Left kidney (tissue), 2 donors: ENCODE measurements around the gene TNXB. TPM values are rescaled to one million over a fixed set of nuclear protein-coding genes. Genes with fewer than 3 reads are reported as not detected.
"Not testable (repeated sequence)": the region's sequence is repeated elsewhere in the genome, so short reads cannot be mapped to it uniquely, and the experiment has no call there.

Experiments used
- DNase-seq: peaks from one replicate; pipeline ENCODE4 v3.0.0-alpha.2; 2013
- polyA plus RNA-seq: library from polyadenylated mRNA; unstranded; fragments of 120-200 nt; gene quantifications from one replicate; pipeline ENCODE4 v1.2.1, GENCODE V29; 2013; ENCODE audit not compliant: insufficient read length

TNXB gene
- polyA plus RNA-seq, 1 donor = 4.7 TPM

DNA sequence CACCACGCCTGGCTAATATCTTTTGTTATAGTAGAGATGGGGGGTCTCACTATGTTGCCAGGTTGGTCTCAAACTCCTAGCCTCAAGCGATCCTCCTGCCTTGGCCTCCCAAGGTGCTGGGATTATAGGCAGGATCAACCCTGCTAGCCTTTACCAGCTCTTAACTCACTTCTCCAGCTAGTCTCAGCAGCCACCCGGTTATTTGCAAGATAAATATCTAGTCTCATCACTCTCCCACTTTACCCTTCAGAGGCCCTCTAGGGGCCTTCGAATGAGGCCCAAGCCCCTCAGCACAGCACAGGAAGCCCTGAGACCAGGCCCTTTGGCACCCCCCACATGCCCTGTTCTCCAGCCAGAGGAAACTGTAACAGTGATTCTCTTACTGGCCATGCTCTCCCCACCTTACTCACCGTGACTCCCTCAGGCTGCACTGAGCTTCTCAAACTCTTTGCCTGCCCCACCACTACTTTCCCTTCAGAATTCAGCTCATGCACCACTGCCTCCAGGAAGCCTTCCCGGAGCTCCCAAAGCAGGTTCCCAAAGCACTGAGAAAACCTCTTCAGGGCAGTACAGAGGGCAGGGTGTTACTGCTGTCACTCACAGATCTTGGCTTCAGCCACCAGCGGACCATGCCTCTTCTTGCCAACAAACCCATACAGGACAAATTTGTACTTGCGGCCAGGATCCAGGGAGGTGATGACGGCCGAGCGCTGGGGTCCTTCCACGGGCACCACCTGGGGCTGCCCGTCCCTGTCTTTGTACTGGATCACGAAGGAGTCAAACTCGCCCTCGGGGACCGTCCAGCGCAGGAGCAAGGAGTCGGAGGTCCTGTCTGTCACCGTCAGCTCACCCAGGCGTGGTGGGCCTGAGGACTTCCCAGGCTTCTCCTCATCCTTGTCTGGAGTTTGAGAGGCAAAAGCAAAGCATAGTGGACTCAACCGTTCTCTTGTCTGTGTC, 25.0 kb downstream of the TNXB start:
- DNase-seq = no peak

DNA sequence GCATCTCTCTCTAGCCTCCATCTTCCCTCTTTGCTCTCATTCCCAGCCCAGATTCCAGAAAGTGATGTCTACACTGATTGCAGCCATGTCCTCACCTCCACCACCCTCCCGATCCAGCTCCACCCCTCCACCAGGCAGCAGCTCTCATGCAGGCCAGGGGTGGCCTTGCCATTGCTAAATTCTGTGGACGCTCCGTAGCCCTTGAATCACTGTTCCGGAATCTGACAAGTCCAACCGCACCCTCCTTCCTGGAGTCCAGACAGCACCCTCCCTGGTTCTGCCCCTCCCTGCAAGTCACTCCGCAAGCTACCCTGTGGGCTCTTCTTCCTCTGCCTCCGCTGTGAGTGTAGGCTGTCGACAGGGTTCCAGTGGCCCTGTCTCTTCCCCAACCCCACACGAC, 26.2 kb downstream of the TNXB start:
- DNase-seq = no peak

GRCh38 chr6:32082478-32082877, 26.7 kb downstream of the TNXB start:
- DNase-seq = no peak

DNA sequence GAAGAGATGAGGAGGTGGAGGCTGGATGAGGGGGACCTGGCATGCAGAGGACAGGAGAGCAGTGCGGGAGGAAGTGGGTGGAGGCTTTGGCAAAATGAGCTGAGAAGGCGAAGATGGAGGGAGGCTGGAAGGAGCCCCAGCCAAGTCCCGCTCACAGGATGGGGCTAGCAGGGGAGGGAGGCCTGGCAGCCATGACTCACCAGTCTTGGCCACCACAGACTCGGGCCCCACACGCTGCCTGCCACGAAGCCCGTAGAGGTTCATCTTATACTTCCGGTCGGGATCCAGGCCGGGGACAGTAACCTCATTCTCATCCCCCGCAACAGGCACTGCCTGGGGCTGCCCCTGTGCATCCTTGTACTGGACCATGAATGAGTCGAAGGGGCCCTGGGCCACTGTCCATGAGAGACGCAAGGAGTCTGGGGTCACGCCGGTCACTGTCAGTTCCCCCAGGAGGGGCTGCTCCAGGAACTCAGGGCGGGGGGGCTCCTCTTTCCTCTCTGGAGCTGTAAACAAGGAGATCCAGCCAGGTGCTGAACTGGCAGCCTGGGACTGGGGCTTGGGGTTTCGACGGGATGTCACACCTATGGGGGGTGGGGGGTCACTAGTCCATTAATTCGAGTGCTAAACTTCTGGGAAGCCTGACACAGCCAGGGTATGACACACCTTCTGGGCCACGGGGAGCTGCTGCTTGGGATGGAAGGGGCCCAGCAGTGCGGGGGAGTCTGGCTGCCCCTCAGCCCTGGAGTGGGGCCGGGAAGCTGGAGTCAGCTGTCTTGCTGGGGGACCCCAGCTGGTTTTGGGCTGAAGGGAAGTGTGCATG, 27.8 kb downstream of the TNXB start:
- no peak for DNase-seq

- no peak for DNase-seq
Observed at GRCh38 chr6:32079566-32080290, 29.4 kb downstream of the TNXB start.

- no peak for DNase-seq
Observed at GRCh38 chr6:32076321-32076809, 32.8 kb downstream of the TNXB start.

- no peak for DNase-seq
Observed at GRCh38 chr6:32075781-32076180, 33.4 kb downstream of the TNXB start.

DNA sequence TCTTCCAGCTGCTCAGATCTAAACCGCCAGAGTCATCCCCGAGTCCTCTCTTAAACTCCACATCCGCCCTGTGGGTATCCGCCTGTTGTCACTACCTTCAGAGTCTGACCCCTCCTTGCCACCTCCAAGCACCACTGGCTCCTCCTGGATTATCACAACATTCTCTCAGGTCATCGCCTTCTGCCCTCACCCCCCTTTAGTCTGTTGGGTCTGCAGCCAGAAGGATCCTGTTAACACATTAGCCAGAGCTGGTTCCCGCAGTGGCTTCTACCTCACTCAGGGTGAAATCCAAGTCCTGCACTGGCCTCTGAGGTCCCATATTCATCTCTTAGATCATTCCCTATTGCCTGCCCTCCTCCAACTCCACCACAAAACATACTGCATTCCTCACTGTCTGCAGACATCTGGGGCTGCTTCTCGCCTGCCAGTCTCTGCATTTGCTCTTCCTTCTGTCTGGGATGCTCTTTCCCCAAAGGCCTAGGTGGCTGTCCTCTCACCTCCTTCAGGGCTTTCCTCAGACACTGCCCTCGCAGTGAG, 34.1 kb downstream of the TNXB start:
- DNase-seq = no peak

GRCh38 chr6:32073613-32074012, 35.5 kb downstream of the TNXB start:
- DNase-seq = no peak

DNA sequence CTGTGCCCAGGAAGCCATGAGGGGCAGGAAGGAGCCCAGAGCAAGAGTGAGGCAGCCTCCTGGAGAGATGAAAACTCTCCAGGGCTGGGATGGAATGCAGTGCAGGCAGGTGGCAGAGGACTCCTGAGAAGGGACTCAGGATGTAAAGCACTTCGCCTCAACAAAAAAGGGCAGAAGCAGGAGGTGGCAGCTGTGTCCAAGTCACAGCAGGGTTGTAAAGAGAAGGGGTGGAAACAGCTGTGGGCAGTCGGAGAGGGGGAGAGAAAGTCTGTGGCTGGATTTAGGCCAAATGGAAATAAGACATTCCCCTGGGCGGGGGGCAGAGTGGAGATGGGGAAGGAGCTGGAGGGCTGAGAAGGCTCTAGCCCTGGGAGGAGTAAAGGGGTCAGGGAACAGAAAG, 36.0 kb downstream of the TNXB start:
- DNase-seq = no peak

DNA sequence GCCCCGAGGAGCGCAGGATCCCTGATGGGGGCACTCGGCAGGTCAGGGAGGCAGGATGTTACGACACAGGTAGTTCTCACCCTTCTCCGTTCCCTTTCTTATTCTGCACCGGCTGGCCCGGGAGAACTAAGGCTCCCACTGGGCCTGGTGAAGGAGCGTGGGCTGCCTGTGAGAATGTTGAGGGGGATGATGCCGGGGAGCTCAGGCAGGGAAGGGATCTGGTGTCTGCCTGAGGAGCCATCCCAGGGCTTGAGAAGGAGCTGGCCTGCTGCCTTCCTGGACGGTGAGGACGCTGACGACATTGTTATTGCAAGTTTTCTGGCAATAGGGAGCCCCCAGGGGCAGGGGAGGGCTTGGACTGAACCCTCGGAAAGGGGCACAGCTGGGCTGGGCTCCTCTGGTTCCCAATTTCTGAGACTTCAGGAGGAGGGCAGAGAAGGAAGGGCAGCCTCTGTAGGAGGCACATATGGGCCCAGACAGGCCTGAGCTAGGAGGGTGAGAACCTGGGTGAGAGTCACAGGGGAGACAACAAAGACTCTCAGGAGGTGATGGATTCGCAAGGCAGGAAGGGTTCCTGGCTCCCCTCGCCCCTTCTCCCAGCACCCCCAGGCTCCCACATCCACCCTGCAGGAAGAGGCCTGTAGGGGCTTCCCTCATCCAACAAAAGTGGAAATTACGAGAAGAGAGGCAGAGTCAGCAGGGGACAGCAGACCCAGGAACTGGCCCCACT, 38.2 kb downstream of the TNXB start:
- no peak for DNase-seq

DNA sequence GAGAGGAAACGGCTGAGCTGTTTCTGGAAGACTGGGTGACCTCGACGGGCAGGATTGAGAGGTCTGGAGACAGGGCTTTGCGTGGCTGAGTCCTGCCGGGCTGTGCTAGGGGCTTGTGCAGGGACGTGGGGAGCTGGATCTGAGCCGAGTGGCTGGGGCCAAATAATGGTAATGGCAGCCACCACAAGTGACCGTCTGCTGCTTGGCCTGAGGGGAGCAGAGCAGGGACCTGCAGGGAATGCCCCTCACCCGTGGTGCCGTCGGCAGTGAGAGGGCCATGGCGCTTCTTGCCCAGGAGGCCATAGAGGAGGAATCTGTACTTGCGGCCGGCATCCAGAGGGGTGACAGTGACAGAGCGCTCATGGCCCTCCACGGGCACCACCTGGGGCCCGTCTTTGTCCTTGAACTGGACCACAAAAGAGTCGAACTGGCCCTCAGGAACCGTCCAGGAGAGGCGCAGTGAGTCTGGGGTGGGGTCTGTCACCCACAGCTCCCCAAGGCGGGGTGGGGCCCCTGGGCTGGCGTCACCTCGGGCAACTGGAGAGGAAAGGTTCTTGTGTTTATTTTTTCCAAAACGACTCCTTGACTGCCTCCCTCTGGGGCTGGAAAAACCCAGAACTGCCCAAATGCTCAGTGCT, 39.1 kb downstream of the TNXB start:
- DNase-seq = no peak

DNA sequence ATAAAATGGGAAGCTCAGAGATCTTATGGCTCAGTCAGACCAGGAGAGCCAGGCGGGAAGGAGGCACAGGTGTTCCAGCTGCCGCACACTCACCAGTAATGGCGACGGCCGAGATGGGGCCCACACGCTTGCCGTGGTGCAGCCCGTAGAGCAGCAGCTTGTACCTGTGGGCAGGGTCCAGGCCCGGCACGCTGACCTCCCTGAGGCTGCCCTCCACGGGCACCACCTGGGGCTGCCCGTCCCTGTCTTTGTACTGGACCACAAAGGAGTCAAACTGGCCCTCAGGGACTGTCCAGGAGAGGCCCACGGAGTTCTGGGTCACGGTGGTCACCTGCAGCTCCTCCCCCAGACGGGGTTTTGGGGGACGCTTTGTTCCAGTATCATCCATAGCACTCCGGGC, 39.7 kb downstream of the TNXB start:
- DNase-seq = no peak

GRCh38 chr6:32068867-32069266, 40.3 kb downstream of the TNXB start:
- DNase-seq = no peak

- not testable (repeated sequence) for DNase-seq
Observed at GRCh38 chr6:32068315-32068714, 40.8 kb downstream of the TNXB start.

DNA sequence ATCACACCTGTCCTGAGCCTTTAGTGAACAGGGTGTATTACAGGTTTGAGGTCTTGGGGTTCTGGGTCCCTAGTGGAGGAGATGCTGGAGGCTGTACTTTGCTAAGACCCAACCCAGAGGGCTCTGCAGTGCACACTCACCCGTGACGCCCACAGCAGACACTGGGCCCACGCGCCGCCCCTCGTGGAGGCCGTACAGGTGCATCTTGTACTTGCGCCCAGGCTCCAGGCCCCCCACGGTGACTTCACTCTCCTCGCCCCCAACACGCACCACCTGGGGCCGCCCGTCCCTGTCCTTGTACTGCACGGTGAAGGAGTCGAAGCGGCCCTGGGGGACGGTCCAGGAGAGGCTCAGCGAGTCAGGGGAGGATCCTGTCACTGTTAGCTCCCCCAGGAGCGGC, 41.6 kb downstream of the TNXB start:
- DNase-seq = not testable (repeated sequence)

DNA sequence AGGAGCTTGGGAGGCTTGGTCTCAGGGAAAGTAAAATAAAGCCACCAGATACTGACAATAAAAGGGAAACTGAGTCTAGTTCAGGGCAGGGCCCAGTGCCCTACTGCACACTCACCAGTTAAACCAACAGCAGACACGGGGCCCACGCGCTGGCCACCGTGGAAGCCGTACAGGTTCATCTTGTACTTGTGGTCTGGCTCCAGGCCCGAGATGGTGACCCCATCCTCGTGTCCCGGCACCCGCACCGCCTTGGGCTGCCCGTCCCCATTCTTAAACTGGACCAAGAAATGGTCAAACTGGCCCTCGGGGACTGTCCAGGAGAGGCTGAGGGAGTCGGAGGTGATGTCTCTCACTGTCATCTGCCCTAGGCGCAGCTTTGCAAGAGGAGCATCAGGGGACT, 44.4 kb downstream of the TNXB start:
- DNase-seq = no peak

- no peak for DNase-seq
Observed at GRCh38 chr6:32060966-32061655, 48.0 kb downstream of the TNXB start.

GRCh38 chr6:32058511-32058963, 50.6 kb downstream of the TNXB start:
- DNase-seq = no peak

DNA sequence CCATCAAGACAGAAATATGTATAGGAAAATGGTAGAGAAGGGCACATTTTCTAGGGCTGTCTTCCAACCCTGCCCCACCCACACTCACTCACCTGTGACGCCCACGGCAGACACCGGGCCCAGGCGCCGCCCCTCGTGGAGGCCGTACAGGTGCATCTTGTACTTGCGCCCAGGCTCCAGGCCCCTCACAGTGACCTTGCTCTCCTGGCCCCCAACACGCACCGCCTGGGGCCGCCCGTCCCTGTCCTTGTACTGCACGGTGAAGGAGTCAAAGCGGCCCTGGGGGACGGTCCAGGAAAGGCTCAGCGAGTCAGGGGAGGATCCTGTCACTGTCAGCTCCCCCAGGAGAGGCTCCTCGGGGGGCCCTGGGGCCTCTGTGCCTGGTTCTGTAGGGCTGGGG, 51.2 kb downstream of the TNXB start:
- DNase-seq = no peak
